GM12878 (cell line): ENCODE measurements around the gene SLC11A2. TPM values are rescaled to one million over a fixed set of nuclear protein-coding genes. Genes with fewer than 3 reads are reported as not detected.

Experiments
- ATAC-seq: fragments of 200-7000 bp; cut with Tn5 transposase; 3 replicates; pipeline ENCODE4 v1.9.1; 2020; ENCODE audit warnings: mild to moderate bottlenecking, moderate library complexity
- BruUV-seq: library from RNA; stranded (reverse); fragments of 400-500 nt; replicated peaks from 2 replicates; lab custom pipeline; 2021; lab: Mats Ljungman, UMichigan
- CTCF ChIA-PET: fragments of 300-600 bp; sonication (Branson Sonifier 250); formaldehyde crosslinking; extraction: SDS; loops from one replicate; lab custom pipeline; 2021; ENCODE audit warnings: inconsistent platforms; lab: Yijun Ruan, JAX
- POLR2A ChIA-PET: fragments of 350-600 bp; formaldehyde crosslinking; extraction: SDS; loops from one replicate; lab custom pipeline; 2021; ENCODE audit warnings: inconsistent platforms; lab: Charles Lee
- RAD21 ChIA-PET: fragments of 300-600 bp; sonication (Branson Sonifier 250); formaldehyde crosslinking; loops from one replicate; lab custom pipeline; 2023; ENCODE audit warnings: antibody characterized with exemption; ENCODE audit not compliant: unreplicated experiment; lab: Charles Lee
- SMC1A ChIA-PET: fragments of 300-600 bp; sonication (Branson Sonifier 250); formaldehyde crosslinking; loops from one replicate; lab custom pipeline; 2023; ENCODE audit not compliant: unreplicated experiment, uncharacterized antibody; lab: Charles Lee
- DNase-seq: peaks from one replicate; pipeline ENCODE4 v3.0.0-alpha.2; 2011; ENCODE audit warnings: low read depth, low spot score
- FAIRE-seq: peaks from 3 replicates; lab custom pipeline; 2011; peaks lifted over from hg19 to GRCh38; lab: Jason Lieb, UNC
- H2AFZ ChIP-seq: 2 replicates; pipeline ENCODE4 v1.6.0; 2011; ENCODE audit warnings: low read depth, low read length, control low read depth; ENCODE audit not compliant: control insufficient read depth
- H3K27ac ChIP-seq: 2 replicates; pipeline ENCODE4 v1.5.1; 2011; ENCODE audit warnings: control low read depth; ENCODE audit not compliant: control insufficient read depth, insufficient read depth
- H3K27me3 ChIP-seq, 2 experiments: replicated peaks in 1 of 2; 2 replicates each; pipeline versions ENCODE4 v1.6.0 to v1.6.1; 2011; ENCODE audit warnings: low read length in 1 of 2; ENCODE audit not compliant: control insufficient read depth in 2 of 2, insufficient read depth in 2 of 2
- H3K36me3 ChIP-seq, 2 experiments: 2 replicates each; pipeline ENCODE4 v1.5.1; 2011; ENCODE audit warnings: low read length in 1 of 2; ENCODE audit not compliant: control insufficient read depth in 2 of 2, insufficient read depth in 2 of 2
- H3K4me1 ChIP-seq: 2 replicates; pipeline ENCODE4 v1.6.1; 2011; ENCODE audit warnings: mild to moderate bottlenecking, low read length, moderate library complexity, mixed read lengths; ENCODE audit not compliant: control insufficient read depth, insufficient read depth
- H3K4me2 ChIP-seq: 2 replicates; pipeline ENCODE4 v1.6.0; 2011; ENCODE audit warnings: control low read depth; ENCODE audit not compliant: control insufficient read depth, insufficient read depth
- H3K4me3 ChIP-seq: fragments of 200-600 bp; sonication (generic); 2 replicates; pipeline ENCODE4 v1.5.1; 2016
- H3K79me2 ChIP-seq: 2 replicates; pipeline ENCODE4 v1.6.0; 2011; ENCODE audit warnings: low read length; ENCODE audit not compliant: control insufficient read depth, insufficient read depth
- H3K9ac ChIP-seq: 2 replicates; pipeline ENCODE4 v1.8.0; 2011; ENCODE audit warnings: low read length, control low read depth, mixed read lengths; ENCODE audit not compliant: control insufficient read depth, insufficient read depth
- H3K9me3 ChIP-seq: replicated peaks from 3 replicates; pipeline ENCODE4 v1.5.1; 2011; ENCODE audit warnings: mild to moderate bottlenecking, low read length; ENCODE audit not compliant: control insufficient read depth, insufficient read depth
- H4K20me1 ChIP-seq: 2 replicates; pipeline ENCODE4 v1.6.0; 2011; ENCODE audit not compliant: control insufficient read depth, insufficient read depth
- CEBPB ChIP-seq, 2 experiments: fragments of 150-350 bp in 1 of 2; IDR thresholded peaks; 2 replicates each; pipeline ENCODE4 v1.6.1; 2012 to 2014; ENCODE audit warnings: low read depth in 2 of 2, low read length in 2 of 2, borderline replicate concordance in 1 of 2, inconsistent platforms in 1 of 2
- FOS ChIP-seq: IDR thresholded peaks from 3 replicates; pipeline ENCODE4 v1.6.1; 2011; ENCODE audit warnings: borderline replicate concordance; ENCODE audit not compliant: insufficient read length; ENCODE audit errors: extremely low read depth
- HDAC6 ChIP-seq: fragments of 200-600 bp; sonication (generic); IDR thresholded peaks from one replicate; pipeline ENCODE4 v1.8.0; 2017; ENCODE audit warnings: antibody characterized with exemption; ENCODE audit not compliant: unreplicated experiment
- RBBP5 ChIP-seq: fragments of 200-600 bp; sonication (generic); conservative IDR thresholded peaks from 2 replicates; pipeline ENCODE4 v1.6.1; 2016
- RCOR1 ChIP-seq: conservative IDR thresholded peaks from 2 replicates; pipeline ENCODE4 v1.6.1; 2012; ENCODE audit warnings: low read depth, low read length, improper control_type of control experiment
- ZNF384 ChIP-seq: IDR thresholded peaks from 2 replicates; pipeline ENCODE4 v1.6.1; 2012; ENCODE audit warnings: low read depth, mild to moderate bottlenecking, low read length, improper control_type of control experiment, borderline replicate concordance
- WGBS: methylation state at CpG from one replicate; pipeline ENCODE4 v1.1.6; 2016; ENCODE audit warnings: low lambda C conversion rate; ENCODE audit not compliant: insufficient replicate concordance, insufficient coverage; ENCODE audit errors: missing lambda C conversion rate; 5-methylcytosine and 5-hydroxymethylcytosine counted together
- in situ Hi-C: fragments of 300-500 bp; cut with MboI; formaldehyde crosslinking; loops from 9 replicates; pipeline ENCODE4 v1.14.3; 2018; ENCODE audit warnings: mixed read lengths
- intact Hi-C: fragments of 100-400 bp; cut with micrococcal nuclease; formaldehyde crosslinking; loops from one replicate; pipeline ENCODE4 v1.14.2; 2022; ENCODE audit not compliant: unreplicated experiment
- polyA plus RNA-seq, 11 experiments: library from polyadenylated mRNA; depleted of rRNA in 4 of 11; unstranded in 6 of 11; stranded (reverse) in 5 of 11; fragments of >200 nt; fragmentation: Nextera tagmentation in 4 of 11; fragmentation: Illumina TruSeq in 1 of 11; extraction: Ambion mirVana in 4 of 11; extraction: Trizol in 1 of 11; gene quantifications; 1 replicate in 1 of 11; 2 replicates in 10 of 11; pipeline versions ENCODE4 v1.2.1 to v1.2.3, GENCODE V29; 2011 to 2016; ENCODE audit warnings: inconsistent platforms in 2 of 11, missing spikeins in 2 of 11, low read depth in 1 of 11
- total RNA-seq, 4 experiments: library from RNA; depleted of rRNA in 3 of 4; stranded (reverse); fragments of >200 nt in 3 of 4; fragmentation: Illumina TruSeq in 1 of 4; extraction: Trizol in 1 of 4; gene quantifications; 2 replicates each; pipeline versions ENCODE4 v1.2.1 to v1.2.3, GENCODE V29; 2013 to 2021
- TF ChIP-seq, protein P1 (sequence below): IDR thresholded peaks from 2 replicates; pipeline ENCODE4 v1.6.1; 2012; ENCODE audit warnings: low read depth, low read length, improper control_type of control experiment
- TF ChIP-seq, protein P2 (sequence below): fragments of 450-650 bp; IDR thresholded peaks from 2 replicates; pipeline ENCODE4 v1.6.1; 2017; ENCODE audit warnings: antibody characterized with exemption, mild to moderate bottlenecking, moderate library complexity
- TF ChIP-seq, protein P3 (sequence below): fragments of 450-650 bp; formaldehyde crosslinking; IDR thresholded peaks from 2 replicates; pipeline ENCODE4 v1.5.0; 2022; ENCODE audit warnings: mild to moderate bottlenecking, missing genetic modification characterization

The SLC11A2 gene
- total and polyA plus RNA-seq, 10 of the 15 experiments (the other 5 are each of a cell fraction or from before 2014, with no cell fraction given): 6.2 to 29.4 (median 15.6) TPM

DNA sequence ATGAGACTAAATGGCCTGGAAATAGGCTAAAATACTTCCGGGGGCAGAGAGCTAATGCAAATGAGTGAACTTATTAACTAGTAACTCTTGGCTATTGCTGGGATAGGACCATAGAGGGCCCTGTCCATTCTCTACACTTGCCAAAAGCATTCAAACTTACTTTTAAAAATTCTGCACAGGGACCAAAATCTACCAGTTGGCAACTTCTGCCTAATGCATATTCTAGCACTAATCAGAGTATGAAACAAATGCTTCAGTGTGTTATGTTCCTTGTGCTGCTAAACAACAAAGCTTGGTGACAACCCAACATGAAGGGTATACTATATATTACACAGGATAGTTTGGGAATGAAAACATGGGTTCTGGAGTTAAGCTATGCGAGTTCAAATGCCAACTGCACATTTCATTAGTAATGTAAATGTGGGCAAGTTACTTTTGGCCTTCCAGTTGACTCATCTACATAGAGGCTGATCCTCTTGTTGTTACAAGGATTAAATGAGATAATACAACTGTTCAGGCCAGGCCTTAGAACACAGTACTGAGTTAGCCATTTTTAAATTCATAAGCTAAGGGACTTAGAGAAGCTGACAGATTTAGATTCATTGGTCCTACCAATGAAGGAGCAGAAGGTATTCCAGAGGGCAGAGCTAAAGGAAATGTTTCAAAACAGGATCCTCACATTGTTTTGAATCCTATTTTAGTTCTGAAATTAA is 41.4 kb downstream of the SLC11A2 start (continued):
- TF ChIP-seq HDAC6 (no peak), FOS (no peak), CEBPB (IDR thresholded peaks at IDR 0.05; ENCODE audit: borderline replicate concordance in 1 of 2, low read depth in 2 of 2, low read length in 2 of 2) (no peak)
- TF ChIP-seq, protein P1, sequence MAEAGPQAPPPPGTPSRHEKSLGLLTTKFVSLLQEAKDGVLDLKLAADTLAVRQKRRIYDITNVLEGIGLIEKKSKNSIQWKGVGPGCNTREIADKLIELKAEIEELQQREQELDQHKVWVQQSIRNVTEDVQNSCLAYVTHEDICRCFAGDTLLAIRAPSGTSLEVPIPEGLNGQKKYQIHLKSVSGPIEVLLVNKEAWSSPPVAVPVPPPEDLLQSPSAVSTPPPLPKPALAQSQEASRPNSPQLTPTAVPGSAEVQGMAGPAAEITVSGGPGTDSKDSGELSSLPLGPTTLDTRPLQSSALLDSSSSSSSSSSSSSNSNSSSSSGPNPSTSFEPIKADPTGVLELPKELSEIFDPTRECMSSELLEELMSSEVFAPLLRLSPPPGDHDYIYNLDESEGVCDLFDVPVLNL: no peak

DNA sequence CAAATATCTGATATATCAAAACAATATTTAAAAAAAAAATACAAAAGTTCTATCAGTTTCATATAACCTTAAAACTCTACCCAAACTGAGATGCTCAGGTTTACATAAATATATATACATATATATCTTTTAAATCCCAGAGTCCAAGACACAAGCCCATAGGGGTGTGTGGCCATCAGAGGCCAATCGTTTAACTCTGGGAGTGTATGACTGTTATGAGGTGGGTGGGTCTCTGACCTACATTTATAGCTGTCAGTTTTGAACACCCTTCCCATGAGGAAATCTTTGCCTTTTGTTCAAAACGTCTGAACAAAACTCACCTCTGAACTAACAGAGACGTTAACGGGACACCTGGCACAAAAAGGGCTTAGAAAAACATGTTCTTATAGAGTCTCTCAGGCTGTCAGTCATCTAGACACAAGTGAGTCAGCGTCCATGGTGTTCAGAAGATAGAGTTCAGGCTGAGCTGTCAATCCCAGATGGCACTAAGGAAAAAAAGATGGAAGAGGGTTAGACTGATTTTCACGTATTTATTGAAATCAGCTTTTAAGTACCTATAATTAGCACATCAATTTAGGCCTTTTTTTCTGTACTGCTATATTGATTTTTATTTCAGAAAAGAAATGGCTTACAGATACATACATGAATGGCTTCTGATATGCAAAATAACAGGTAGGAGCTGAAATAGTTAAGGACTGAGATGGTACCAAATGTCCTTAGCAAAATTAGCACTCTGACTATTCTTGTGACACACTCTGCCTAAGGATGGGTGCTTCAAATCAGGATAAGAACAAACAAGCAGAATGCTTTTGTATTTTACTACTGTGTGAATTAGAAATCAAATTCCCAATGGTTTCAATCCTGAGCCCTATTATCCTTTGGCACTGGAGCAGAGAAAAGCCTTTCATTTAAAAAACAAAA is 44.6 kb downstream of the SLC11A2 start:
- Histone ChIP-seq H3K4me3 (no peak overlapping the region), H3K9me3 (no peaks in the 10 kb centered on the region), H3K79me2 (no peaks in the 10 kb centered on the region), H2AFZ (no peak overlapping the region), H3K27me3 (no peaks in the 10 kb centered on the region), H3K27ac (no peak overlapping the region), H3K4me1 (peaks cover 16% of the 10 kb centered on the region)
- ChIA-PET CTCF (interaction anchor here (0.7 to 4.4 kb wide), 6 partner anchors 8 to 359 kb away, joined by 3 to 23 read pairs (median 4); no protein-coding TSS in a partner anchor), SMC1A (interaction anchor here (1.1 to 2.1 kb wide), 2 partner anchors 28 to 216 kb away, joined by 3 to 5 read pairs; no protein-coding TSS in a partner anchor), RAD21 (interaction anchor here (0.9 kb wide), 1 partner anchor 156 kb away, joined by 5 read pairs; no protein-coding TSS in a partner anchor)
- FAIRE-seq: no peak
- DNase-seq: no peak
- ATAC-seq: no peak
- intact Hi-C loops (no loop called here), in situ Hi-C loops (no loop called here)
- BruUV-seq: no TSS peak
- TF ChIP-seq ZNF384 (no peak), RCOR1 (no peak), RBBP5 (no peak)
- TF ChIP-seq, protein P2, sequence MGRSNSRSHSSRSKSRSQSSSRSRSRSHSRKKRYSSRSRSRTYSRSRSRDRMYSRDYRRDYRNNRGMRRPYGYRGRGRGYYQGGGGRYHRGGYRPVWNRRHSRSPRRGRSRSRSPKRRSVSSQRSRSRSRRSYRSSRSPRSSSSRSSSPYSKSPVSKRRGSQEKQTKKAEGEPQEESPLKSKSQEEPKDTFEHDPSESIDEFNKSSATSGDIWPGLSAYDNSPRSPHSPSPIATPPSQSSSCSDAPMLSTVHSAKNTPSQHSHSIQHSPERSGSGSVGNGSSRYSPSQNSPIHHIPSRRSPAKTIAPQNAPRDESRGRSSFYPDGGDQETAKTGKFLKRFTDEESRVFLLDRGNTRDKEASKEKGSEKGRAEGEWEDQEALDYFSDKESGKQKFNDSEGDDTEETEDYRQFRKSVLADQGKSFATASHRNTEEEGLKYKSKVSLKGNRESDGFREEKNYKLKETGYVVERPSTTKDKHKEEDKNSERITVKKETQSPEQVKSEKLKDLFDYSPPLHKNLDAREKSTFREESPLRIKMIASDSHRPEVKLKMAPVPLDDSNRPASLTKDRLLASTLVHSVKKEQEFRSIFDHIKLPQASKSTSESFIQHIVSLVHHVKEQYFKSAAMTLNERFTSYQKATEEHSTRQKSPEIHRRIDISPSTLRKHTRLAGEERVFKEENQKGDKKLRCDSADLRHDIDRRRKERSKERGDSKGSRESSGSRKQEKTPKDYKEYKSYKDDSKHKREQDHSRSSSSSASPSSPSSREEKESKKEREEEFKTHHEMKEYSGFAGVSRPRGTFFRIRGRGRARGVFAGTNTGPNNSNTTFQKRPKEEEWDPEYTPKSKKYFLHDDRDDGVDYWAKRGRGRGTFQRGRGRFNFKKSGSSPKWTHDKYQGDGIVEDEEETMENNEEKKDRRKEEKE: no peak
- TF ChIP-seq, protein P3, sequence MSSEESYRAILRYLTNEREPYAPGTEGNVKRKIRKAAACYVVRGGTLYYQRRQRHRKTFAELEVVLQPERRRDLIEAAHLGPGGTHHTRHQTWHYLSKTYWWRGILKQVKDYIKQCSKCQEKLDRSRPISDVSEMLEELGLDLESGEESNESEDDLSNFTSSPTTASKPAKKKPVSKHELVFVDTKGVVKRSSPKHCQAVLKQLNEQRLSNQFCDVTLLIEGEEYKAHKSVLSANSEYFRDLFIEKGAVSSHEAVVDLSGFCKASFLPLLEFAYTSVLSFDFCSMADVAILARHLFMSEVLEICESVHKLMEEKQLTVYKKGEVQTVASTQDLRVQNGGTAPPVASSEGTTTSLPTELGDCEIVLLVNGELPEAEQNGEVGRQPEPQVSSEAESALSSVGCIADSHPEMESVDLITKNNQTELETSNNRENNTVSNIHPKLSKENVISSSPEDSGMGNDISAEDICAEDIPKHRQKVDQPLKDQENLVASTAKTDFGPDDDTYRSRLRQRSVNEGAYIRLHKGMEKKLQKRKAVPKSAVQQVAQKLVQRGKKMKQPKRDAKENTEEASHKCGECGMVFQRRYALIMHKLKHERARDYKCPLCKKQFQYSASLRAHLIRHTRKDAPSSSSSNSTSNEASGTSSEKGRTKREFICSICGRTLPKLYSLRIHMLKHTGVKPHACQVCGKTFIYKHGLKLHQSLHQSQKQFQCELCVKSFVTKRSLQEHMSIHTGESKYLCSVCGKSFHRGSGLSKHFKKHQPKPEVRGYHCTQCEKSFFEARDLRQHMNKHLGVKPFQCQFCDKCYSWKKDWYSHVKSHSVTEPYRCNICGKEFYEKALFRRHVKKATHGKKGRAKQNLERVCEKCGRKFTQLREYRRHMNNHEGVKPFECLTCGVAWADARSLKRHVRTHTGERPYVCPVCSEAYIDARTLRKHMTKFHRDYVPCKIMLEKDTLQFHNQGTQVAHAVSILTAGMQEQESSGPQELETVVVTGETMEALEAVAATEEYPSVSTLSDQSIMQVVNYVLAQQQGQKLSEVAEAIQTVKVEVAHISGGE (CRISPR knock-in tag): no peak
- TF ChIP-seq, all 136 proteins: peak for 0
- no peak overlapping the region for H3K4me2 ChIP-seq
- 76% methylated on average over 6 of the region's 6 CpGs for WGBS
- H3K36me3 ChIP-seq: no peaks in the 10 kb centered on the region
- POLR2A ChIA-PET: no interaction called here
- no peak overlapping the region for H3K9ac ChIP-seq
- H4K20me1 ChIP-seq: no peaks in the 10 kb centered on the region
